HG02938 (cell line): ENCODE results near the gene YPEL1.

ENCODE experiments used
- ATAC-seq: cut with Tn5 transposase; IDR thresholded peaks from one replicate; pipeline ENCODE4 v1.9.1; 2021; ENCODE audit warnings: mild to moderate bottlenecking, moderate library complexity; ENCODE audit not compliant: unreplicated experiment

The YPEL1 gene

DNA sequence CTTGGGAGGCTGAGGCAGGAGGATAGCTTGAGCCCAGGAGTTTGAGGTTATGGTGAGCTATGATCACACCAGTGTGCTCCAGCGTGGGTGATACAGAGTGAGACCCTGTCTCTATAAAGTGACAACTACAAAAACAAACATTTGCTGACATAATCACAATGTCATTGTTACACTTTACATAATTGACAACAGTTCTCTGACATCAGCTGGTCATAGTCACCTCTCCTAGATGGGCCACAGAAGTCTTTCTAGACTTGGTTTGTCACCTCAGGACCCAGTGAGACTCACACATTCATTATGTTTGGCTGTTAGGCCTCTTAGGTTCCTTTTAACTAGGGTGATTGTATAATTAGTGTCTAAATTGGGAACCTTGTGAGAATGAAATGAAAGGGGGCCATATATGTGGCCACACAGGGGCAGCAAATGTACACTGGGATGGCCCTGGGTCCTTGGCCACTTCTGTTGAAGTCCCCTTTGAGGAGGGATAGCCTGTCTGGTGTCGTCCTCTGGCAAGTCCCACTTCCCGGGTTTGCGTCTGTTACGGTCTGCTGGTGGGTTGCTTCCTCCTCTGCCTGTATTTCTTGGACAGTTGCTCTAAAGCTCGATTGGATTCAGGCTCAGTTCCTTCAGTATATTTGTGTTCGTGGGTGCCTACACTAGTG, 75.6 kb downstream of the YPEL1 start:
- ATAC-seq: no peak

DNA sequence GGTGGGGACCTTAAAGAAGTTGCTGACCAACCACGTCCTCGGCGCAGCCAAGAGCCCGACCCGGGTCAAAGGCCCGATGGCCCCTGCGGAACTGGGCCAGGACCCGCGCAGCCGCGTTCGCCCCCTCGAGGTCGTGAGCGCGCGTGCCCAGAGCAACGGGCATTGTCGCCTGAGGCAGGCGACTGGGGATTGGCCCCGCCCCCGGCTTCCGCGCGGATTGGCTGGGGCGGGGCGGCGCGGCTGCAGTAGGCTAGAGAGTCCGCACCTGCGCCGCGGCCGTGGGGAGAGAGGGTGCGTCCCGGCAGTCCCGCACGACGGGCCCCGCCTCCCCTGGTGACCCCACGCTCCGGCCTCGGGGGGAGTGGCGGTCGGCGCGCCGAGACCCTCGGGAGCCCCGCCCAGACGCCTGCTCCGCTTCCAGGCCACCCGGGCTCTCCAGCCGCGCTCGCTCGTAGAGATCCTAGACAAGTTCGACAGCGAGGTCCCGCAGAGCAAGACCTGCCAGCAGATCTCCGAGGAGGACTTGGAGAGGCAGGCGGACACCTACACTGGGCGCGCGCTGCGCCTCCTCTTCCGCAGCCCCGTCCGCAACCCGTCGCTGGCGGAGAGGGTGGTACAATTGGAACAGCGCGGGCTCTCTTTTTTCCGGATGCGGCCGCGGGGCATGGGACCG, 78.1 kb downstream of the YPEL1 start:
- peak; percentile 58 for ATAC-seq

DNA sequence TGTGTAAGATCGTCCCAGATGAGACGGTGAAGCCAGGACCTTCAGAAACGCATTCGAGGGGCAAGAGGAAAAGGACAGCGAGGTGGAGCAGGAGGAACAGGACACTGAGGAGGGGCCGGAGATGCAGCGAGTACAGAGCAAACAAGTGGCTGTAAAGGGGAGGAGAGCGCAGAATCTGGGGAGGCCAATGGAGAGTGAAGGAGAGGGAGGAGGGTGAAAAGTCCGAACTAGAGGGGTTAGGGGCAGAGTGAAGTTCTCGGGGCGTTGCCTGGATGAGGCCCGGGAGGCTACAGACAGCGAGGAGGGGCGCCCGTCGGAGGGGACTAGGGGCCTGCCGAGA, 78.6 kb downstream of the YPEL1 start:
- ATAC-seq: no peak

DNA sequence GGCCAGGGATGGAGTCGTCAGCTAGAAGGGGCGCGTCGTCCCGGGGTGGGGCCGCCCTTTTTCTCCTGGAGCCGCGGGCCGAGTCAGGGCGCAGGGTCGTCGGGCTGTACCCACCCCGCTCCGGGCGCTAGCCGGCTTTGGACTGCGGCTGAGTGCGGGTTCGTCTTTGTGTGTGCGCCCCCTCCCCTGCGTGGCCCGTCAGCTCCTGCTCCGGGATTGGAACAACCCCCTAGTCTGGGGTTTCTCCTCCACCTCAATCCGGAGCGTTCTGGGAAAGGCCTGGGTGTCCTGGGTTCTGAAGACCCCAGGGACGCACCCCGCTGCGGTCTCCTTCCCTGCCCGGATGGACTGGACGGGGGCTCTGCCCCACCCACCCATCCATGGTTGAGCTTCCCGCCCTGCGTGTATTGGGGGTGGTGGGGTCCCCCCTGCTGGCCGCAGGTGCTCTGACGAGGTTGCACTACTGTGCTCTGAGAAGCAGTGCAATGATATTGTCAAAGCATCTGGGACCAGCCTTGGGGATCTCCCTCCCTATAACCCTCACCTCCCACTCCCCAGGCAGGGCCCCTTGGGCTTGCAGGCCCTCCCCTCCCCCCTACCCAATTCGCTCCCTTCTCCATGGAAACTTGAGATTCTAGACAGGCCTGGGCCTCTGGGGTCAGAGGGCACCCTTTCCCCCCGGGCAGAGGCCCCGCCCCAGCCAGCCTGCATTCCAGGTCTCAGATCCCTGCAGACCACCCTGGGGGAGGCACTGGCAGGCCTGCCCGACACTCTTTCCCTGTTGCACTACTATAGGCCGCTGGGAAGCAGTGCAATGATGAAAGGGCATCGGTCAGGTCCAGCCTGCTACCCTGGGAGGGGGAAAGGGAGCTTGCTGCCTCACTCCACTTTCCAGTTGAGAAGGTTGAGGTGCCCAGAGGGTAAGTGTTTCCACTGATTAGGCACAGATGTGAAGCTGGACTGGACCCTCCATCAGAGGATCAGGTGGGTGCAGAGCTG, 82.7 kb downstream of the YPEL1 start:
- ATAC-seq: no peak

DNA sequence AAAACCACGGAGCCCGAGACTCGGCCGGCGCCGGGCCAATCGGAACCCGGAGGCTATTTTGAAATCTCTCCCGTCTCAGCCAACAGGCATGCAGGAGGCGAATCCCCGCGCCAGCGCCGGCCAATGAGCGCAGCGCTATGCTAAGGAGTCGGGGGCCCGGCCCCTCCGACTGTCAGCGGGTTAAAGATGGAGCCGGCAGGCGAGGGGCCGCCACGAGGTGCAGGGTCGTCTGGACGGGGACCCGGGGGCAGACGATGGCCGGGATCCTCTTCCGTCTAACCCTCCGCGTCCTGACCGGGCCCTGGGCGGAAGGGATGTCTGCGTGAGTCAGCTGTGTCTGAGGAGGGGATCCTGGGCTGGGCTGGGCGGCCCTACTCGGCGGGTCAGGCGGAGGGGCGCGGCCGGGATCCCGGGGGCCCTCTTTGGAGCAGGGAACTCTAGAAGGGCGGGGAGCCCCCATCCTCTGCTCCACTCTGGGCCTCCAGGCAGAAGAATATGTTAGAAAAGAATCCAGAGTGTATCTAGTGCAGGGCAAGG, 83.5 kb downstream of the YPEL1 start:
- ATAC-seq: peak; percentile 79

DNA sequence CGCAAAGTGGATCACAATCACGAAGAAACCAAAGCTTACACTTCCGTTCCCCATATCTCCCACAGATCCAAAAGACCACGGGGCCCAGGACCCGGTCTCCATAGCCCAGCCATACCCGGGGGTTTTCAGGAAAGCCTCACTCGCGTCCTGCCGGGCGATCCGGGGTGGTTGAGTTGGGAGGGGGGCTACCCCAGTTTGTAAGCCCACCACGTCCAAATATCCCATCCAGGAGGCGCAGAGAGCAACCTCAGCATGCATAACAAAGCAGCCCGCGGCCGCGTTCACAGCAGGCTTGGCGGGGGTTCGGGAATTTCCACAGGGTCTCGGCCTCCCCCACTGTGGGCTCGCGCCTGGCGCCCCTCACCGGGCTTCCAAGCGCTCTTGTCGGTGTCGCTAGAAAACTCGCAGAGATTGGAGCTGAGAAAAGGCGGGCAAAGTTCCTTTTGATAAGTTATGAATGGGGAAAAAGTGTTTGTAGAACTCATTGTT, 84.0 kb downstream of the YPEL1 start:
- peak; percentile 25 for ATAC-seq

DNA sequence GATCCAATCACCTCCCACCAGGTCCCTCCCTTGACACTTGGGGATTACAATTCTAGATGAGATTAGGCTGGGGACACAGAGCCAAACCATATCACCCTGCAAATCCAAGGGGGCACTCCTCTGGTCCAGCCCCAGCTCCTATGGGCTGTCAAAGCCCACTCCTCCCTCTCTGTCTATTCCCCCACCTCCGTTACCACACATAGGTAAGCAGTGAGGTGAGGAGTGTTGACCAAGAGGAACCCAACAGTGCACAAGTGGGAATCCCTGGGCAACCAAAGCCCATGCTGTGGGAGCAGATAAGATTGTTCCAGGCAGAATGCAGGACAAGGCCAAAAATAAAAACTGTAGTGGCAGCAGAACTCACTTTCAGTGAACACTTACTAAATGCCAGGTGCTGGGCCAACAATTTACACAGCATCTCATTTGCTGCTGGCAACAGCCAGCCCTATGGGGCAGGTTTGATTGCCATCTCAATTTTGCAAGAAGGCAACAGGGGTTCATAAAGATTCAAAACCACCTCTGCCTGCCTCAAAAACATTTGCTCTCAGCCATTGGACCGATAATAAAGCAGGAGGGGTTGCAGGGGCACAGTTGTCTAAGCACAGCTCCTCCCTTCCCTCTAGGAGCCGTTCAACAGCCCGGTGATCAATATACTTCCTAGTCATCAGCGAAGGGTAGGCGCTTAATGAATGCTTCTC, 84.6 kb downstream of the YPEL1 start:
- no peak for ATAC-seq

DNA sequence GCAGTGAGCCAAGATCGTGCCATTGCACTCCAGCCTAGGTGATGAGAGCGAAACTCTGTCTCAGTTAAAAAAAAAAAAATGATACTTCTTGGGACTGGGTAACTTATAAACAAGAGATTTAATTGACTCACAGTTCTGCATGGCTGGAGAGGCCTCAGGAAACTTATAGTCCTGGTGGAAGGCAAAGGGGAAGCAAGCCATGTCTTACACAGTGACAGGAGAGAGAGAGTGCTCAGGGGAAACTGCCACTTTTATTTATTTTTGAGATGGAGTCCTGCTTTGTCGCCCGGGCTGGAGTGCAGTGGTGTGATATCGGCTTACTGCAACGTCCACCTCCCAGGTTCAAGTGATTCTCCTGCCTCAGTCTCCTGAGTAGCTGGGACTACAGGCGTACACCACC, 85.3 kb downstream of the YPEL1 start:
- no peak for ATAC-seq
